GM10248 (cell line): Measurements from ENCODE around the gene SLC25A45.

Source experiments
- CTCF ChIA-PET: fragments of 300-600 bp; sonication (Branson Sonifier 250); formaldehyde crosslinking; extraction: SDS; loops from one replicate; lab custom pipeline; 2021; ENCODE audit warnings: antibody characterized with exemption; lab: Yijun Ruan, JAX
- POLR2A ChIA-PET: fragments of 350-650 bp; sonication (Branson Sonifier 250); formaldehyde crosslinking; extraction: SDS; loops from one replicate; lab custom pipeline; 2020; ENCODE audit warnings: antibody characterized with exemption; lab: Yijun Ruan, JAX
- DNase-seq: peaks from one replicate; pipeline ENCODE4 v3.0.0; 2012; ENCODE audit errors: extremely low spot score
- TF ChIP-seq, protein P1 (sequence below): IDR thresholded peaks from 2 replicates; pipeline ENCODE4 v1.5.1; 2012; ENCODE audit warnings: mild to moderate bottlenecking, low read depth; ENCODE audit errors: extremely low read depth, missing control alignments, control extremely low read depth

Gene SLC25A45

DNA sequence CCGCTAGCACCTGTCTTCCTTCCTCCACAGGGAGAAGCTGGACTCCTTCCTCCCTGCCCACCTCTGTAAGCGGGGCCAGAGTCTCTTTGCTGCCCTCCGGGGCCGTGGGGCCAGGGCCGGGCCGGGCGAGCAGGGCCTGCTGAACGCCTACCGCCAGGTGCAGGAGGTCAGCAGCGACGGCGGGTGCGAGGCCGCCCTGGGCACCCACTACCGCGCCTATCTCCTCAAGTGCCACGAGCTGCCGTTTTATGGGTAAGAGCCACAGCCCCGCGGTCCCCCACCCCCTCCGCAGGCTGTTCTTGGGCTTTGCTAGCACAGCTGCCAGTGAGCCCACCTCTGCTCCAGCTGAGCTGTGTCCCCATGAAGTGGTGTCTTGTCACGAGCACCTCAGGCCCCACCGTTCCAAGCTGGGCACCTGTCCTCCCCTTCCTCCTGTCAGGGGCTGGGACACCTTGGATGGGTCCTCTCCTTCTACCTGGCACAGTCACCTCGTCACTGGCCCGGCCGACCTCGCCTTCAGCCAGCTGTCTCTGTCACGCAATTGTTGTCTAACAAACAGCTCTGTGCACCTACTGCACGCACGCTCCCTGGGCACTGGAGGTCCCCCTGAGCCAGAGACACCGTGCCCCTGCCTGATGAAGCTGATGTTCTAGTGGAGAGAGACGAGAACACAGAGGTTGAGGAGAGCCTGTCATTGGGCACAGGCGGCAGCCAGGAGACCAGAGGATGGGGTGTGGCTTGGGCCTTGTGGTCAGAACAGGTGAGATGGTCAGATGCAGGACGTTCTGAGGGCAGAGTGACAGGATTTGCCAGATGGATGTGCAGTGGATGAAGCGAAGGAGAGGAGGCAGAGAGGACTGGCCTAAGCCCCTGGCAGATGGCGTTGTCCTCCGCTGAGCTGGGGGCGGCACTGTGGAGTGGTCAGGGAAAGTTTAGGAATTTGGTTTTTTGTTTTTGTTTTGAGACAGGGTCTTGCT, 14.6 kb upstream of the SLC25A45 start:
- TF ChIP-seq, protein P1, sequence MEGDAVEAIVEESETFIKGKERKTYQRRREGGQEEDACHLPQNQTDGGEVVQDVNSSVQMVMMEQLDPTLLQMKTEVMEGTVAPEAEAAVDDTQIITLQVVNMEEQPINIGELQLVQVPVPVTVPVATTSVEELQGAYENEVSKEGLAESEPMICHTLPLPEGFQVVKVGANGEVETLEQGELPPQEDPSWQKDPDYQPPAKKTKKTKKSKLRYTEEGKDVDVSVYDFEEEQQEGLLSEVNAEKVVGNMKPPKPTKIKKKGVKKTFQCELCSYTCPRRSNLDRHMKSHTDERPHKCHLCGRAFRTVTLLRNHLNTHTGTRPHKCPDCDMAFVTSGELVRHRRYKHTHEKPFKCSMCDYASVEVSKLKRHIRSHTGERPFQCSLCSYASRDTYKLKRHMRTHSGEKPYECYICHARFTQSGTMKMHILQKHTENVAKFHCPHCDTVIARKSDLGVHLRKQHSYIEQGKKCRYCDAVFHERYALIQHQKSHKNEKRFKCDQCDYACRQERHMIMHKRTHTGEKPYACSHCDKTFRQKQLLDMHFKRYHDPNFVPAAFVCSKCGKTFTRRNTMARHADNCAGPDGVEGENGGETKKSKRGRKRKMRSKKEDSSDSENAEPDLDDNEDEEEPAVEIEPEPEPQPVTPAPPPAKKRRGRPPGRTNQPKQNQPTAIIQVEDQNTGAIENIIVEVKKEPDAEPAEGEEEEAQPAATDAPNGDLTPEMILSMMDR: no peak
- DNase-seq: no peak
- ChIA-PET POLR2A (interaction anchor here (1.4 to 2.2 kb wide), 3 partner anchors 9 to 26 kb away, joined by 4 to 8 read pairs (median 4); partner anchors contain the start of gene NEAT1), CTCF (interaction anchor here (0.9 to 2.9 kb wide), 5 partner anchors 9 to 101 kb away, joined by 3 to 14 read pairs (median 4); no protein-coding TSS in a partner anchor)

DNA sequence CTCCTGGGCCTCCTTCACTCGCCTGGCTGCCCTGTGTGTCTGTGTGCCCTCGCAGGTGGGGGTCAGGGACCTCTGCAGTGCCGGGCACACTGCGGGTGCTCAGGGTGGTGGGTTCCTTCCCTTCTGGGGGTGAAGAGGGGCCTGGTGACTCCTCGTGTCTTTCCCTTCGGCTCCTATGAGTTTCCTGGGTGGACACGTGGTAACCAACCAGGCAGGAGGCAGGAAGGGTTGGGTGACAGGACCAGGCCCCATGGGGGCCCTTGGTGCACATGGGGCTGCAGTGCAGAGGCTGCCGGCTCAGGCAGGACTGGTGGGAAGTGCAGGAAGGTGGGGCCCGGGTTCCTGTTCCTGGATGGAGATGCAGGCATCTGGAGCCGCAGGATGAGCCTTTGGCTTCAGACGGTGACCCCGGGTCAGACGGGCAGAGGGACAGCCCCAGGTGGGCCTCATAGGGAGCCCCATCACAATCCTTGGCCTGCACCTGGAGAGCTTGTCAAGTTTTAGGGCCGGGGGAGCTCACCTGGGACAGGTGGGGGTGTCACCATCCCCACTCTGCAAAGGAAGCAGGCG, 13.6 kb upstream of the SLC25A45 start:
- CTCF ChIA-PET: interaction anchor here (0.9 to 2.9 kb wide), 4 partner anchors 8 to 102 kb away, joined by 3 to 14 read pairs (median 6); no protein-coding TSS in a partner anchor
- TF ChIP-seq, protein P1: no peak
- no peak for DNase-seq
- POLR2A ChIA-PET: no interaction called here

DNA sequence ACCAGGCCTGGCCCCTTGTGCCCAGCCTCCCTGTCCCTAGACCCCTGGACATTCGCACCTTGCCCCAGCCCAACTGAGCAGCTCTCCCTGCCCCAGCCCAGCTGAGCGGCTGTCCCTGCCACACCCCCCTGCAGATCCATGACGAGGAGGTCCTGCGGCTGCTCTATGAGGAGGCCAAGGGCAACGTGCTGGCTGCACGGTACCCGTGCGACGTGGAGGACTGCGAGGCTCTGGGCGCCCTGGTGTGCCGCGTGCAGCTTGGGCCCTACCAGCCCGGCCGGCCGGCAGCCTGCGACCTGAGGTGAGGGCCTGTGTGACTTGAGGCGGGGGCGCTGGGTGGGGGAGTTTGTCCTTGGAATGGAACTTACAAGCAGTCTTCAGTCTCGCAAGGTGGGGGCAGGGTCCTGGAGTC, 11.7 kb upstream of the SLC25A45 start:
- TF ChIP-seq, protein P1: no peak
- ChIA-PET CTCF (interaction anchor here (1.0 to 1.2 kb wide), 2 partner anchors 65 to 116 kb away, joined by 3 to 4 read pairs; no protein-coding TSS in a partner anchor), POLR2A (interaction anchor here (0.7 to 0.8 kb wide), 2 partner anchors 30 to 105 kb away, joined by 3 read pairs; partner anchors contain the start of gene MALAT1)
- DNase-seq: no peak

- TF ChIP-seq, protein P1: no peak
- DNase-seq: no peak
- CTCF ChIA-PET: interaction anchor here (1.0 to 1.2 kb wide), 2 partner anchors 65 to 116 kb away, joined by 3 to 4 read pairs; no protein-coding TSS in a partner anchor
- POLR2A ChIA-PET: interaction anchor here (0.7 to 0.8 kb wide), 2 partner anchors 31 to 105 kb away, joined by 3 read pairs; partner anchors contain the start of gene MALAT1
These were observed 11.2 kb upstream of the SLC25A45 start for GRCh38 chr11:65393513-65394079.

- TF ChIP-seq, protein P1: no peak
- POLR2A ChIA-PET: interaction anchor here (0.9 kb wide), 1 partner anchor 30 kb away, joined by 3 read pairs; the partner anchor contains the start of gene NEAT1
- no peak for DNase-seq
- CTCF ChIA-PET: no interaction called here
These were observed 10.5 kb upstream of the SLC25A45 start for GRCh38 chr11:65392899-65393298.

DNA sequence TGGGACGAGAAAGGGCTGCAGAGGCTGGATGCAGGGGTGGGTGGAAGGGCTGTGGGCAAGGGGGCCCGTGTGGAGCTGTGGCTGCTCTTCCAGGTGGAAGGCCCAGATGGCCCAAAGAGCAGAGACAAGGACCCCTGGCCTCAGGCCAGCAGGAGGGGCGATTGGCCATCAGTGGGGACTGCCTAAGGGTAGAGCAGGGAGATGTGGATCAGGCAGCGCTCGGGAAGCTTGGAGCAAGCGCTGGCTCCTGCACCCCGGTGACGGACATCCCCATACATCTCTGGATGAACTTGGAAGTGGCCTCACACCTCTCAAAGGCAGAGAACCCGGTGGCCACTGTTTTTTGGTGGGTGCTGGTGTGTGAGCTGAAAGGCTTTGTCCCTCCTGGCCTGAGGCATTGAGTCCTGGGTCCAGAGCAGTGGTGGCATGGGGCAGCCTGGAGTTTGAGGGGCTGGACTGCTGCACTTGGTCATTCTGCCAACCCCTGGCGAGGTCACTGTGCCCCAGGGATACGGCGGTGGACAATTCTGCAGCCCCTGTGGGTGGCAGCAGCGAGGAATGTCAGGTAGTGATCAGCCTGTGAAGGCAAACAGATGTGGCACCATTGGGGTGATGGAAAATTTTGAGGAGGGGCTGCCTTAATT, 9.9 kb upstream of the SLC25A45 start:
- POLR2A ChIA-PET: interaction anchor here (0.6 to 2.3 kb wide), 4 partner anchors 15 to 113 kb away, joined by 3 to 8 read pairs (median 5); partner anchors contain the start of gene NEAT1
- CTCF ChIA-PET: no interaction called here
- no peak for DNase-seq
- TF ChIP-seq, protein P1: no peak
